Astrocyte of the spinal cord (primary cell): ENCODE data around the gene C6orf89.

Experiments used
- DNase-seq: peaks from one replicate; pipeline ENCODE4 v3.0.0; 2011; ENCODE audit warnings: low read depth, low spot score
- H3K4me3 ChIP-seq: 2 replicates; pipeline ENCODE4 v1.5.1; 2011; ENCODE audit warnings: low read depth, mild to moderate bottlenecking, low read length, moderate library complexity
- in situ Hi-C: cut with HindIII; loops from 2 replicates; pipeline ENCODE4 v1.10.0; 2017; ENCODE audit warnings: low sequenced_read_pairs
- TF ChIP-seq, protein P1 (sequence below): IDR thresholded peaks from 2 replicates; pipeline ENCODE4 v1.5.1; 2012; ENCODE audit warnings: low read depth, mild to moderate bottlenecking, low read length, inconsistent platforms

The C6orf89 gene

GRCh38 chr6:36860126-36860525 lies 25.6 kb upstream of the C6orf89 start:
- H3K4me3 ChIP-seq: no peak overlapping the region
- in situ Hi-C loops: no loop called here
- no peak for DNase-seq
- TF ChIP-seq, protein P1, sequence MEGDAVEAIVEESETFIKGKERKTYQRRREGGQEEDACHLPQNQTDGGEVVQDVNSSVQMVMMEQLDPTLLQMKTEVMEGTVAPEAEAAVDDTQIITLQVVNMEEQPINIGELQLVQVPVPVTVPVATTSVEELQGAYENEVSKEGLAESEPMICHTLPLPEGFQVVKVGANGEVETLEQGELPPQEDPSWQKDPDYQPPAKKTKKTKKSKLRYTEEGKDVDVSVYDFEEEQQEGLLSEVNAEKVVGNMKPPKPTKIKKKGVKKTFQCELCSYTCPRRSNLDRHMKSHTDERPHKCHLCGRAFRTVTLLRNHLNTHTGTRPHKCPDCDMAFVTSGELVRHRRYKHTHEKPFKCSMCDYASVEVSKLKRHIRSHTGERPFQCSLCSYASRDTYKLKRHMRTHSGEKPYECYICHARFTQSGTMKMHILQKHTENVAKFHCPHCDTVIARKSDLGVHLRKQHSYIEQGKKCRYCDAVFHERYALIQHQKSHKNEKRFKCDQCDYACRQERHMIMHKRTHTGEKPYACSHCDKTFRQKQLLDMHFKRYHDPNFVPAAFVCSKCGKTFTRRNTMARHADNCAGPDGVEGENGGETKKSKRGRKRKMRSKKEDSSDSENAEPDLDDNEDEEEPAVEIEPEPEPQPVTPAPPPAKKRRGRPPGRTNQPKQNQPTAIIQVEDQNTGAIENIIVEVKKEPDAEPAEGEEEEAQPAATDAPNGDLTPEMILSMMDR: no peak

GRCh38 chr6:36862164-36862847 lies 23.4 kb upstream of the C6orf89 start:
- DNase-seq: no peak
- H3K4me3 ChIP-seq: no peak overlapping the region
- TF ChIP-seq, protein P1: no peak
- in situ Hi-C loops: no loop called here

GRCh38 chr6:36862848-36863382 lies 22.8 kb upstream of the C6orf89 start:
- in situ Hi-C loops: no loop called here
- TF ChIP-seq, protein P1: no peak
- no peak overlapping the region for H3K4me3 ChIP-seq
- DNase-seq: no peak

GRCh38 chr6:36863670-36864540 lies 21.8 kb upstream of the C6orf89 start:
- in situ Hi-C loops: no loop called here
- DNase-seq: no peak
- no peak overlapping the region for H3K4me3 ChIP-seq
- TF ChIP-seq, protein P1: no peak

- TF ChIP-seq, protein P1: no peak
- no peak for DNase-seq
- in situ Hi-C loops: no loop called here
- H3K4me3 ChIP-seq: no peak overlapping the region
Observed at GRCh38 chr6:36865835-36866234, 19.9 kb upstream of the C6orf89 start.

DNA sequence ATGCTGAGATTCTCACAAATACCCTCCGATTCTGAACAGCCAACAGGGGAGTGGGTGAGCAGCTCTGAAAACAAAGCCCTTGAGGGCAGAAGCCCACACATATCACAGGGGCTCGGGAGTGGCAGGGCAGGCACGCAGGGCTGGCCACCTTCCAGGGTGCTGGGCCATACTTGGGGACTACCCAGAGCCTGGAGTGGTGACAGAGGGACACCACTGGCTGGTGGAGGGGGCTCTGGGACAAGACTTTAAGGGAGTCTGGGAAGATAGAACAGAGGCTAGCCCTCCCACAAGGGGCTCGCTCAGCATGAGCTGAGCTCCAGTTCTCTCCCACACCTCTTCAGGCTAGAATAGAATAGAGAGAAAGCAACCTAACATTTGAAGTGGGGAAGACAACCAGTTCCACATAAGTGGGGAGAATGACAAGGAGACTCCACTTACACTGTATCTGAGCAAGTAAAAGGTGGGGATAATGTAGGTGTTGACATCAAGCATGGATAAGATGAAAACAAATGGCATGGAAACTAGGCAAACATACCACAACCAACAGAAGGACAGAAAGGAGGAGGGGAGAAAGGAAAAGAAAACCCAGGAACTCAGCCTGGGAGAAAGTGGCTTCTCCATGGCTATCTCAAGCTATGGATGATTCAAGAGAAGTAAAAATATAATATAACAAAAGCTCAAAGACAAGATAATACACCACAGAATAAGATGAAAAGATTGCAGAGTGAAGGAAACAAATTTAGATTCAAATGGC lies 18.1 kb upstream of the C6orf89 start:
- TF ChIP-seq, protein P1: no peak
- no peak overlapping the region for H3K4me3 ChIP-seq
- in situ Hi-C loops: no loop called here
- no peak for DNase-seq
